Liver (tissue), 9 donors: ENCODE data around the gene CLCN2. TPM values are rescaled to one million over a fixed set of nuclear protein-coding genes. Genes with fewer than 3 reads are reported as not detected.
A peak's percentile ranks its signal among the peaks of the same experiment; 100 is the strongest.

ENCODE experiments used
- DNase-seq: peaks from one replicate; pipeline ENCODE4 v3.0.0-alpha.2; 2017; ENCODE audit warnings: low spot score
- H3K27ac ChIP-seq, 2 donors: one replicate each; pipeline ENCODE4 v1.7.0; 2013; ENCODE audit warnings: inconsistent platforms in 2 of 2, low read length in 2 of 2, control low read depth in 1 of 2, low read depth in 1 of 2, mild to moderate bottlenecking in 1 of 2
- H3K27me3 ChIP-seq, 4 donors: one replicate each; pipeline versions ENCODE4 v1.6.1 to v1.7.0; 2013; ENCODE audit warnings: low read length in 3 of 4, inconsistent platforms in 1 of 4, mild to moderate bottlenecking in 1 of 4, moderate library complexity in 1 of 4; ENCODE audit not compliant: control insufficient read depth in 4 of 4, insufficient read depth in 4 of 4
- H3K36me3 ChIP-seq, 4 donors: one replicate each; pipeline versions ENCODE4 v1.6.1 to v1.7.0; 2013; ENCODE audit warnings: low read length in 3 of 4, mild to moderate bottlenecking in 3 of 4, low read depth in 1 of 4, moderate library complexity in 1 of 4; ENCODE audit not compliant: control insufficient read depth in 4 of 4, insufficient read depth in 3 of 4
- H3K4me1 ChIP-seq, 4 donors: one replicate each; pipeline versions ENCODE4 v1.6.1 to v1.7.0; 2013; ENCODE audit warnings: low read length in 3 of 4, mild to moderate bottlenecking in 3 of 4, moderate library complexity in 1 of 4; ENCODE audit not compliant: control insufficient read depth in 4 of 4, insufficient read depth in 4 of 4
- H3K4me3 ChIP-seq, 3 donors: one replicate each; pipeline versions ENCODE4 v1.6.1 to v1.7.0; 2013; ENCODE audit warnings: low read length in 3 of 3, control low read depth in 1 of 3, low read depth in 1 of 3, mild to moderate bottlenecking in 1 of 3
- H3K9ac ChIP-seq, 2 donors: one replicate each; pipeline ENCODE4 v1.7.0; 2013; ENCODE audit warnings: low read length in 2 of 2, mild to moderate bottlenecking in 2 of 2, moderate library complexity in 2 of 2, control low read depth in 1 of 2, low read depth in 1 of 2
- H3K9me3 ChIP-seq, 4 donors: one replicate each; pipeline versions ENCODE4 v1.6.1 to v1.7.0; 2013; ENCODE audit warnings: low read length in 3 of 4; ENCODE audit not compliant: control insufficient read depth in 4 of 4
- ATF3 ChIP-seq: IDR thresholded peaks from 2 replicates; pipeline ENCODE4 v1.6.1; 2016; ENCODE audit warnings: antibody characterized with exemption
- CTCF ChIP-seq: fragments of 150-350 bp; IDR thresholded peaks from 2 replicates; pipeline ENCODE4 v1.5.1; 2017; ENCODE audit warnings: improper control_type of control experiment, low read depth, low read length; ENCODE audit not compliant: missing input control
- EGR1 ChIP-seq, 2 donors: IDR thresholded peaks; 2 replicates each; pipeline ENCODE4 v1.6.1; 2016 to 2018; ENCODE audit warnings: antibody characterized with exemption in 2 of 2, low read depth in 2 of 2
- FOXA2 ChIP-seq: IDR thresholded peaks from 2 replicates; pipeline ENCODE4 v1.6.1; 2016; ENCODE audit warnings: antibody characterized with exemption
- GABPA ChIP-seq, 2 donors: IDR thresholded peaks in 1 of 2; conservative IDR thresholded peaks in 1 of 2; 2 replicates each; pipeline ENCODE4 v1.6.1; 2016; ENCODE audit warnings: antibody characterized with exemption in 2 of 2, mild to moderate bottlenecking in 1 of 2, moderate library complexity in 1 of 2
- HNF4A ChIP-seq, 2 donors: conservative IDR thresholded peaks; 2 replicates each; pipeline ENCODE4 v1.6.1; 2016; ENCODE audit warnings: antibody characterized with exemption in 2 of 2, mild to moderate bottlenecking in 2 of 2
- HNF4G ChIP-seq: IDR thresholded peaks from 2 replicates; pipeline ENCODE4 v1.6.1; 2016; ENCODE audit warnings: antibody characterized with exemption
- JUND ChIP-seq, 2 donors: IDR thresholded peaks; 2 replicates each; pipeline ENCODE4 v1.6.1; 2016; ENCODE audit warnings: antibody characterized with exemption in 2 of 2
- MAX ChIP-seq: IDR thresholded peaks from 2 replicates; pipeline ENCODE4 v1.6.1; 2016; ENCODE audit warnings: antibody characterized with exemption
- NR2F2 ChIP-seq: IDR thresholded peaks from 2 replicates; pipeline ENCODE4 v1.6.1; 2016; ENCODE audit warnings: antibody characterized with exemption
- RAD21 ChIP-seq, 2 donors: IDR thresholded peaks; 2 replicates each; pipeline ENCODE4 v1.6.1; 2016; ENCODE audit warnings: antibody characterized with exemption in 2 of 2, mild to moderate bottlenecking in 2 of 2
- REST ChIP-seq: IDR thresholded peaks from 2 replicates; pipeline ENCODE4 v1.6.1; 2016; ENCODE audit warnings: antibody characterized with exemption, mild to moderate bottlenecking
- RXRA ChIP-seq, 2 donors: IDR thresholded peaks; 2 replicates each; pipeline ENCODE4 v1.6.1; 2017 to 2018; ENCODE audit warnings: antibody characterized with exemption in 2 of 2, mild to moderate bottlenecking in 1 of 2
- SP1 ChIP-seq: IDR thresholded peaks from 2 replicates; pipeline ENCODE4 v1.6.1; 2018; ENCODE audit warnings: antibody characterized with exemption, mild to moderate bottlenecking
- TAF1 ChIP-seq: conservative IDR thresholded peaks from 2 replicates; pipeline ENCODE4 v1.6.1; 2016; ENCODE audit warnings: antibody characterized with exemption, mild to moderate bottlenecking
- YY1 ChIP-seq: IDR thresholded peaks from 2 replicates; pipeline ENCODE4 v1.6.1; 2016; ENCODE audit warnings: antibody characterized with exemption, mild to moderate bottlenecking
- ZBTB33 ChIP-seq: IDR thresholded peaks from 2 replicates; pipeline ENCODE4 v1.6.1; 2016; ENCODE audit warnings: antibody characterized with exemption
- WGBS: extraction: QIAGEN DNeasy Blood & Tissue Kit; methylation state at CpG from one replicate; pipeline ENCODE4 v1.1.7; 2013; 5-methylcytosine and 5-hydroxymethylcytosine counted together
- polyA plus RNA-seq, 2 donors: library from polyadenylated mRNA; stranded (reverse) in 1 of 2; unstranded in 1 of 2; fragments of 200-250 nt in 1 of 2; fragments of >200 nt in 1 of 2; fragmentation: Nextera tagmentation in 1 of 2; extraction: Ambion mirVana in 1 of 2; gene quantifications; one replicate each; pipeline versions ENCODE4 v1.2.1 to v1.2.3, GENCODE V29; 2013 to 2015
- total RNA-seq, 2 donors: library from RNA; depleted of rRNA; stranded (reverse); fragments of >200 nt; gene quantifications; one replicate each; pipeline ENCODE4 v1.2.3, GENCODE V29; 2014
- donor health status: healthy.
- donor health status: healthy.
- donor health status: healthy.
- donor health status: healthy.
- donor health status: healthy.

CLCN2 gene
- total and polyA plus RNA-seq, 4 donors, result 1.1 to 3.9 (median 2.6) TPM

- Histone ChIP-seq H3K27ac (peak overlapping the region; percentile 19 to 43), H3K9me3 (no peaks in the 10 kb centered on the region), H3K4me1 (peaks cover 2 to 25% (median 23%) of the 10 kb centered on the region in 4 donors), H3K27me3 (no peaks in the 10 kb centered on the region), H3K4me3 (no peak overlapping the region), H3K9ac (no peak overlapping the region), H3K36me3 (peaks cover 3 to 28% (median 15%) of the 10 kb centered on the region in 4 donors)
- TF ChIP-seq ATF3, result no peak
- TF ChIP-seq HNF4A (conservative IDR thresholded peaks at IDR 0.05), result peak in 1 of 2 donors; percentile 19
- peak in 1 of 2 donors; percentile 9 for TF ChIP-seq RAD21 (IDR thresholded peaks at IDR 0.05)
- no peak for DNase-seq
- 39% methylated on average over 3 of the region's 3 CpGs for WGBS
Measured at GRCh38 chr3:184368586-184369183, 7.3 kb upstream of the CLCN2 start.

GRCh38 chr3:184368116-184368515, 6.7 kb upstream of the CLCN2 start:
- Histone ChIP-seq H3K27me3 (no peaks in the 10 kb centered on the region), H3K4me1 (peaks cover 2 to 30% (median 23%) of the 10 kb centered on the region in 4 donors), H3K9me3 (no peaks in the 10 kb centered on the region), H3K27ac (peak overlapping the region in 1 of 2 donors; percentile 19), H3K9ac (no peak overlapping the region), H3K4me3 (no peak overlapping the region), H3K36me3 (peaks cover 3 to 23% (median 12%) of the 10 kb centered on the region in 4 donors)
- no peak for TF ChIP-seq YY1
- no peak for TF ChIP-seq MAX
- TF ChIP-seq JUND (IDR thresholded peaks at IDR 0.05), result no peak
- TF ChIP-seq ATF3, result no peak
- TF ChIP-seq NR2F2, result no peak
- no peak for TF ChIP-seq CTCF
- no peak for TF ChIP-seq SP1
- TF ChIP-seq HNF4G, result no peak
- no peak for TF ChIP-seq TAF1
- TF ChIP-seq REST, result no peak
- no peak for TF ChIP-seq HNF4A (conservative IDR thresholded peaks at IDR 0.05)
- TF ChIP-seq GABPA (IDR thresholded peaks at IDR 0.05 in 1 of 2, conservative IDR thresholded peaks at IDR 0.05 in 1 of 2), result no peak
- TF ChIP-seq FOXA2, result no peak
- no peak for TF ChIP-seq RXRA (IDR thresholded peaks at IDR 0.05)
- no peak for TF ChIP-seq EGR1 (IDR thresholded peaks at IDR 0.05; ENCODE audit: low read depth in 2 of 2)
- no peak for TF ChIP-seq ZBTB33
- DNase-seq, result no peak
- WGBS, result 88% methylated on average over 9 of the region's 9 CpGs
